Measurements from ENCODE around the gene SPINDOC. TPM values are rescaled to one million over a fixed set of nuclear protein-coding genes. Genes with fewer than 3 reads are reported as not detected.
"Not testable (repeated sequence)": the region's sequence is repeated elsewhere in the genome, so short reads cannot be mapped to it uniquely, and the experiment has no call there.

Gene SPINDOC
- total RNA-seq, 3 donors from 2014 or later: 24.0 to 28.9 (median 24.5) TPM

GRCh38 chr11:63771741-63772318 lies 41.4 kb upstream of the SPINDOC start:
- not testable (repeated sequence) for H3K36me3 Mint-ChIP-seq (ENCODE audit: insufficient read depth); H3K9me3 Mint-ChIP-seq; H3K4me1 Mint-ChIP-seq (ENCODE audit: low read depth); H3K4me3 Mint-ChIP-seq; DNase-seq; ATAC-seq
- peaks cover 13% of the 10 kb centered on the region for H3K27me3 Mint-ChIP-seq (ENCODE audit: low read depth)

GRCh38 chr11:63775191-63775590 lies 38.1 kb upstream of the SPINDOC start:
- Mint-ChIP-seq H3K27me3 (ENCODE audit: low read depth) (peaks cover 9% of the 10 kb centered on the region), H3K36me3 (ENCODE audit: insufficient read depth) (no peaks in the 10 kb centered on the region), H3K4me3 (no peak overlapping the region), H3K9me3 (no peaks in the 10 kb centered on the region), H3K4me1 (ENCODE audit: low read depth) (peaks cover 1% of the 10 kb centered on the region)
- no peak for ATAC-seq
- DNase-seq: no peak

GRCh38 chr11:63779039-63779438 lies 34.2 kb upstream of the SPINDOC start:
- H3K4me1 Mint-ChIP-seq (ENCODE audit: low read depth): no peaks in the 10 kb centered on the region
- DNase-seq (no peak), ATAC-seq (no peak)
- H3K9me3 Mint-ChIP-seq: no peaks in the 10 kb centered on the region
- H3K4me3 Mint-ChIP-seq: no peak overlapping the region
- no peaks in the 10 kb centered on the region for H3K27me3 Mint-ChIP-seq (ENCODE audit: low read depth)
- no peaks in the 10 kb centered on the region for H3K36me3 Mint-ChIP-seq (ENCODE audit: insufficient read depth)

GRCh38 chr11:63782749-63783148 lies 30.5 kb upstream of the SPINDOC start:
- Mint-ChIP-seq H3K36me3 (ENCODE audit: insufficient read depth) (no peaks in the 10 kb centered on the region), H3K9me3 (no peaks in the 10 kb centered on the region), H3K4me3 (no peak overlapping the region), H3K27me3 (ENCODE audit: low read depth) (no peaks in the 10 kb centered on the region), H3K4me1 (ENCODE audit: low read depth) (peaks cover 3% of the 10 kb centered on the region)
- DNase-seq (no peak), ATAC-seq (no peak)

- H3K4me1 Mint-ChIP-seq (ENCODE audit: low read depth): peaks cover 3% of the 10 kb centered on the region
- ATAC-seq: no peak
- no peaks in the 10 kb centered on the region for H3K27me3 Mint-ChIP-seq (ENCODE audit: low read depth)
- H3K4me3 Mint-ChIP-seq: no peak overlapping the region
- H3K36me3 Mint-ChIP-seq (ENCODE audit: insufficient read depth): no peaks in the 10 kb centered on the region
- DNase-seq: no peak
- H3K9me3 Mint-ChIP-seq: no peaks in the 10 kb centered on the region
Measured at GRCh38 chr11:63783925-63784592, 29.2 kb upstream of the SPINDOC start.

GRCh38 chr11:63785823-63786222 lies 27.4 kb upstream of the SPINDOC start:
- DNase-seq: no peak
- no peak for ATAC-seq
- Mint-ChIP-seq H3K27me3 (ENCODE audit: low read depth) (no peaks in the 10 kb centered on the region), H3K36me3 (ENCODE audit: insufficient read depth) (no peaks in the 10 kb centered on the region), H3K9me3 (no peaks in the 10 kb centered on the region), H3K4me3 (no peak overlapping the region), H3K4me1 (ENCODE audit: low read depth) (peaks cover 3% of the 10 kb centered on the region)

GRCh38 chr11:63791495-63792167 lies 21.6 kb upstream of the SPINDOC start:
- Mint-ChIP-seq H3K4me3 (no peak overlapping the region), H3K4me1 (ENCODE audit: low read depth) (no peaks in the 10 kb centered on the region), H3K9me3 (peaks cover 12% of the 10 kb centered on the region), H3K27me3 (ENCODE audit: low read depth) (peaks cover 12% of the 10 kb centered on the region), H3K36me3 (ENCODE audit: insufficient read depth) (no peaks in the 10 kb centered on the region)
- no peak for ATAC-seq
- DNase-seq: no peak

- H3K36me3 Mint-ChIP-seq (ENCODE audit: insufficient read depth): no peaks in the 10 kb centered on the region
- H3K27me3 Mint-ChIP-seq (ENCODE audit: low read depth): peaks cover 17% of the 10 kb centered on the region
- DNase-seq (no peak), ATAC-seq (no peak)
- no peak overlapping the region for H3K4me3 Mint-ChIP-seq
- peaks cover 12% of the 10 kb centered on the region for H3K9me3 Mint-ChIP-seq
- no peaks in the 10 kb centered on the region for H3K4me1 Mint-ChIP-seq (ENCODE audit: low read depth)
Measured at GRCh38 chr11:63793161-63793560, 20.1 kb upstream of the SPINDOC start.

GRCh38 chr11:63795066-63795465 lies 18.2 kb upstream of the SPINDOC start:
- Mint-ChIP-seq H3K9me3 (peaks cover 12% of the 10 kb centered on the region), H3K4me1 (ENCODE audit: low read depth) (no peaks in the 10 kb centered on the region), H3K27me3 (ENCODE audit: low read depth) (peaks cover 21% of the 10 kb centered on the region), H3K4me3 (no peak overlapping the region), H3K36me3 (ENCODE audit: insufficient read depth) (no peaks in the 10 kb centered on the region)
- ATAC-seq: no peak
- DNase-seq: no peak

- ATAC-seq: no peak
- no peak overlapping the region for H3K4me3 Mint-ChIP-seq
Measured at GRCh38 chr11:63800921-63801320, 12.3 kb upstream of the SPINDOC start.

GRCh38 chr11:63802637-63803414 lies 10.4 kb upstream of the SPINDOC start:
- no peak overlapping the region for H3K4me3 Mint-ChIP-seq
- no peak for ATAC-seq
- H3K27me3 Mint-ChIP-seq (ENCODE audit: low read depth): peaks cover 5% of the 10 kb centered on the region
- no peak for DNase-seq
- H3K4me1 Mint-ChIP-seq (ENCODE audit: low read depth): no peaks in the 10 kb centered on the region
- H3K36me3 Mint-ChIP-seq (ENCODE audit: insufficient read depth): no peaks in the 10 kb centered on the region
- no peaks in the 10 kb centered on the region for H3K9me3 Mint-ChIP-seq

More at GRCh38 chr11:63800921-63801320, 12.3 kb upstream of the SPINDOC start:
- DNase-seq: no peak
- H3K9me3 Mint-ChIP-seq: no peaks in the 10 kb centered on the region
- no peaks in the 10 kb centered on the region for H3K36me3 Mint-ChIP-seq (ENCODE audit: insufficient read depth)
- H3K4me1 Mint-ChIP-seq (ENCODE audit: low read depth): no peaks in the 10 kb centered on the region
- peaks cover 14% of the 10 kb centered on the region for H3K27me3 Mint-ChIP-seq (ENCODE audit: low read depth)

GRCh38 chr11:63804259-63804658 lies 9.0 kb upstream of the SPINDOC start:
- H3K9me3 Mint-ChIP-seq: no peaks in the 10 kb centered on the region
- no peaks in the 10 kb centered on the region for H3K36me3 Mint-ChIP-seq (ENCODE audit: insufficient read depth)
- no peak for DNase-seq
- no peak overlapping the region for H3K4me3 Mint-ChIP-seq
- peaks cover under 1% of the 10 kb centered on the region for H3K27me3 Mint-ChIP-seq (ENCODE audit: low read depth)
- no peaks in the 10 kb centered on the region for H3K4me1 Mint-ChIP-seq (ENCODE audit: low read depth)
- no peak for ATAC-seq

GRCh38 chr11:63805844-63806415 lies 7.3 kb upstream of the SPINDOC start:
- Mint-ChIP-seq H3K4me3 (no peak overlapping the region), H3K36me3 (ENCODE audit: insufficient read depth) (no peaks in the 10 kb centered on the region), H3K4me1 (ENCODE audit: low read depth) (no peaks in the 10 kb centered on the region), H3K9me3 (no peaks in the 10 kb centered on the region), H3K27me3 (ENCODE audit: low read depth) (no peaks in the 10 kb centered on the region)
- DNase-seq (no peak), ATAC-seq (no peak)

GRCh38 chr11:63810383-63810782 lies 2.9 kb upstream of the SPINDOC start:
- not testable (repeated sequence) for ATAC-seq; H3K9me3 Mint-ChIP-seq; H3K4me3 Mint-ChIP-seq; H3K36me3 Mint-ChIP-seq (ENCODE audit: insufficient read depth); H3K27me3 Mint-ChIP-seq (ENCODE audit: low read depth); DNase-seq
- H3K4me1 Mint-ChIP-seq (ENCODE audit: low read depth): peaks cover 13% of the 10 kb centered on the region
